Ishikawa (cell line): ENCODE results near the gene PTPRM.

ENCODE experiments used
- CEBPB ChIP-seq: IDR thresholded peaks from 2 replicates; pipeline ENCODE4 v1.6.1; 2012
- EGR1 ChIP-seq: IDR thresholded peaks from 2 replicates; pipeline ENCODE4 v1.6.1; 2012
- EP300 ChIP-seq: IDR thresholded peaks from 2 replicates; pipeline ENCODE4 v1.6.1; 2012; ENCODE audit warnings: borderline replicate concordance
- RAD21 ChIP-seq: IDR thresholded peaks from 2 replicates; pipeline ENCODE4 v1.6.1; 2012; ENCODE audit warnings: low read depth
- TAF1 ChIP-seq: IDR thresholded peaks from 2 replicates; pipeline ENCODE4 v1.6.1; 2012; ENCODE audit warnings: low read depth, mild to moderate bottlenecking
- TEAD4 ChIP-seq: IDR thresholded peaks from 2 replicates; pipeline ENCODE4 v1.6.1; 2012
- YY1 ChIP-seq: IDR thresholded peaks from 2 replicates; pipeline ENCODE4 v1.6.1; 2012; ENCODE audit warnings: low read depth
- TF ChIP-seq, protein P1 (sequence below): IDR thresholded peaks from 2 replicates; pipeline ENCODE4 v1.6.1; 2012
- TF ChIP-seq, protein P2 (sequence below): IDR thresholded peaks from 2 replicates; pipeline ENCODE4 v1.6.1; 2012; ENCODE audit warnings: low read depth, mild to moderate bottlenecking
- TF ChIP-seq, protein P3 (sequence below): IDR thresholded peaks from 2 replicates; pipeline ENCODE4 v1.6.1; 2012

DNA sequence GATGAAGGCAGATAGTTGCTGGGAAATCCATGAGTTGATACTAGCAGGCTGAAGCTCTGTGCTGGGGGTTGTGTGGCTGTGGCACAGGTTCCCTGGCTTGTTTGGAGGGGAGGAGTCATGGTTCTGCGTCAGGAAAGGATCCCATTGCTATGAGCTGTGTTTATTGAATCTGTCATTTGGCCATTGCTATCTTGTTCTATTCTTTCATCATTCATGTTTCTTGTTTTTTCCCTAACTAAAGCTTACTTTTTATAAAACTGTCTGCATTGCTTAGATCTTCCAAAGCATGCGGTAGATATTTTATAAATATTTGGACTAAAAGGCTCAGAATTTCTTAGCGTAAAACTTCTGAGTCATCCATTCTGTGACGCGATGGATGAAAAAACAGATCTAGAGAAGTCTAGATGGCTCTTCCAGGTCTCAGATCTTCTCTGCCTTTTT lies 335.3 kb downstream of the PTPRM start:
- TF ChIP-seq EGR1 (no peak), TAF1 (no peak), EP300 (no peak), RAD21 (no peak), YY1 (no peak), CEBPB (no peak), TEAD4 (no peak)
- TF ChIP-seq, protein P1, sequence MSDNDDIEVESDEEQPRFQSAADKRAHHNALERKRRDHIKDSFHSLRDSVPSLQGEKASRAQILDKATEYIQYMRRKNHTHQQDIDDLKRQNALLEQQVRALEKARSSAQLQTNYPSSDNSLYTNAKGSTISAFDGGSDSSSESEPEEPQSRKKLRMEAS, result no peak
- TF ChIP-seq, protein P2, sequence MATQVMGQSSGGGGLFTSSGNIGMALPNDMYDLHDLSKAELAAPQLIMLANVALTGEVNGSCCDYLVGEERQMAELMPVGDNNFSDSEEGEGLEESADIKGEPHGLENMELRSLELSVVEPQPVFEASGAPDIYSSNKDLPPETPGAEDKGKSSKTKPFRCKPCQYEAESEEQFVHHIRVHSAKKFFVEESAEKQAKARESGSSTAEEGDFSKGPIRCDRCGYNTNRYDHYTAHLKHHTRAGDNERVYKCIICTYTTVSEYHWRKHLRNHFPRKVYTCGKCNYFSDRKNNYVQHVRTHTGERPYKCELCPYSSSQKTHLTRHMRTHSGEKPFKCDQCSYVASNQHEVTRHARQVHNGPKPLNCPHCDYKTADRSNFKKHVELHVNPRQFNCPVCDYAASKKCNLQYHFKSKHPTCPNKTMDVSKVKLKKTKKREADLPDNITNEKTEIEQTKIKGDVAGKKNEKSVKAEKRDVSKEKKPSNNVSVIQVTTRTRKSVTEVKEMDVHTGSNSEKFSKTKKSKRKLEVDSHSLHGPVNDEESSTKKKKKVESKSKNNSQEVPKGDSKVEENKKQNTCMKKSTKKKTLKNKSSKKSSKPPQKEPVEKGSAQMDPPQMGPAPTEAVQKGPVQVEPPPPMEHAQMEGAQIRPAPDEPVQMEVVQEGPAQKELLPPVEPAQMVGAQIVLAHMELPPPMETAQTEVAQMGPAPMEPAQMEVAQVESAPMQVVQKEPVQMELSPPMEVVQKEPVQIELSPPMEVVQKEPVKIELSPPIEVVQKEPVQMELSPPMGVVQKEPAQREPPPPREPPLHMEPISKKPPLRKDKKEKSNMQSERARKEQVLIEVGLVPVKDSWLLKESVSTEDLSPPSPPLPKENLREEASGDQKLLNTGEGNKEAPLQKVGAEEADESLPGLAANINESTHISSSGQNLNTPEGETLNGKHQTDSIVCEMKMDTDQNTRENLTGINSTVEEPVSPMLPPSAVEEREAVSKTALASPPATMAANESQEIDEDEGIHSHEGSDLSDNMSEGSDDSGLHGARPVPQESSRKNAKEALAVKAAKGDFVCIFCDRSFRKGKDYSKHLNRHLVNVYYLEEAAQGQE, result no peak
- TF ChIP-seq, protein P3, sequence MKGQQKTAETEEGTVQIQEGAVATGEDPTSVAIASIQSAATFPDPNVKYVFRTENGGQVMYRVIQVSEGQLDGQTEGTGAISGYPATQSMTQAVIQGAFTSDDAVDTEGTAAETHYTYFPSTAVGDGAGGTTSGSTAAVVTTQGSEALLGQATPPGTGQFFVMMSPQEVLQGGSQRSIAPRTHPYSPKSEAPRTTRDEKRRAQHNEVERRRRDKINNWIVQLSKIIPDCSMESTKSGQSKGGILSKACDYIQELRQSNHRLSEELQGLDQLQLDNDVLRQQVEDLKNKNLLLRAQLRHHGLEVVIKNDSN, result no peak
